ENCODE measurements around the gene UCK2.

Gene UCK2

DNA sequence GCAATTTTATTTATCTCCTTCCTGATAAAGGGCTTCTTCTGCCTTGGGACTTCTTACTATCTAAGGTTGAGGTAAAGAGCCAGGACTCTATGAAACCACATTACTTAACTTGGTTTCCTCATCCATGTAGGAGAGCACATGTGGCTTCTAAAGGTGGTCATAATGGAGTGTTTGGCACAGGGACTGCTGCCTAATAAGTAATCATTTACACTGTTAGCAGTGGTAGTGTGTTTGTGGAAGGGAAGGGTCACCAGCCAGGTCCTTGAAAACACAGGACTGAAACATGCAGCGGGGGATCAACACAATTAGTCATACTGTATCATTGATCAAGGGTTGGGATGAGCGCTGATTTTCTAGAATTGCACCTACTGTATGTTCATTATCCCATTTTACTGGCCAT lies 59.6 kb downstream of the UCK2 start:
- H3K4me3 ChIP-seq (ENCODE audit: control insufficient read depth, low read depth, low read length) = no peak overlapping the region
- no peak for DNase-seq (ENCODE audit: low read depth)
- TF ChIP-seq, protein P1, sequence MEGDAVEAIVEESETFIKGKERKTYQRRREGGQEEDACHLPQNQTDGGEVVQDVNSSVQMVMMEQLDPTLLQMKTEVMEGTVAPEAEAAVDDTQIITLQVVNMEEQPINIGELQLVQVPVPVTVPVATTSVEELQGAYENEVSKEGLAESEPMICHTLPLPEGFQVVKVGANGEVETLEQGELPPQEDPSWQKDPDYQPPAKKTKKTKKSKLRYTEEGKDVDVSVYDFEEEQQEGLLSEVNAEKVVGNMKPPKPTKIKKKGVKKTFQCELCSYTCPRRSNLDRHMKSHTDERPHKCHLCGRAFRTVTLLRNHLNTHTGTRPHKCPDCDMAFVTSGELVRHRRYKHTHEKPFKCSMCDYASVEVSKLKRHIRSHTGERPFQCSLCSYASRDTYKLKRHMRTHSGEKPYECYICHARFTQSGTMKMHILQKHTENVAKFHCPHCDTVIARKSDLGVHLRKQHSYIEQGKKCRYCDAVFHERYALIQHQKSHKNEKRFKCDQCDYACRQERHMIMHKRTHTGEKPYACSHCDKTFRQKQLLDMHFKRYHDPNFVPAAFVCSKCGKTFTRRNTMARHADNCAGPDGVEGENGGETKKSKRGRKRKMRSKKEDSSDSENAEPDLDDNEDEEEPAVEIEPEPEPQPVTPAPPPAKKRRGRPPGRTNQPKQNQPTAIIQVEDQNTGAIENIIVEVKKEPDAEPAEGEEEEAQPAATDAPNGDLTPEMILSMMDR (conservative IDR thresholded peaks at IDR 0.05; ENCODE audit: control insufficient read depth, insufficient read depth, low read depth, low read length) = no peak

GRCh38 chr1:165887877-165888551 lies 60.6 kb downstream of the UCK2 start:
- no peak overlapping the region for H3K4me3 ChIP-seq (ENCODE audit: control insufficient read depth, low read depth, low read length)
- no peak for DNase-seq (ENCODE audit: low read depth)
- TF ChIP-seq, protein P1 (conservative IDR thresholded peaks at IDR 0.05; ENCODE audit: control insufficient read depth, insufficient read depth, low read depth, low read length) = no peak

GRCh38 chr1:165888552-165888920 lies 61.1 kb downstream of the UCK2 start:
- TF ChIP-seq, protein P1 (conservative IDR thresholded peaks at IDR 0.05; ENCODE audit: control insufficient read depth, insufficient read depth, low read depth, low read length) = no peak

GRCh38 chr1:165890684-165891083 lies 63.3 kb downstream of the UCK2 start:
- peak; percentile 28 for DNase-seq (ENCODE audit: low read depth)

More at GRCh38 chr1:165888552-165888920, 61.1 kb downstream of the UCK2 start:
- H3K4me3 ChIP-seq (ENCODE audit: control insufficient read depth, low read depth, low read length) = no peak overlapping the region
- DNase-seq (ENCODE audit: low read depth) = no peak

DNA sequence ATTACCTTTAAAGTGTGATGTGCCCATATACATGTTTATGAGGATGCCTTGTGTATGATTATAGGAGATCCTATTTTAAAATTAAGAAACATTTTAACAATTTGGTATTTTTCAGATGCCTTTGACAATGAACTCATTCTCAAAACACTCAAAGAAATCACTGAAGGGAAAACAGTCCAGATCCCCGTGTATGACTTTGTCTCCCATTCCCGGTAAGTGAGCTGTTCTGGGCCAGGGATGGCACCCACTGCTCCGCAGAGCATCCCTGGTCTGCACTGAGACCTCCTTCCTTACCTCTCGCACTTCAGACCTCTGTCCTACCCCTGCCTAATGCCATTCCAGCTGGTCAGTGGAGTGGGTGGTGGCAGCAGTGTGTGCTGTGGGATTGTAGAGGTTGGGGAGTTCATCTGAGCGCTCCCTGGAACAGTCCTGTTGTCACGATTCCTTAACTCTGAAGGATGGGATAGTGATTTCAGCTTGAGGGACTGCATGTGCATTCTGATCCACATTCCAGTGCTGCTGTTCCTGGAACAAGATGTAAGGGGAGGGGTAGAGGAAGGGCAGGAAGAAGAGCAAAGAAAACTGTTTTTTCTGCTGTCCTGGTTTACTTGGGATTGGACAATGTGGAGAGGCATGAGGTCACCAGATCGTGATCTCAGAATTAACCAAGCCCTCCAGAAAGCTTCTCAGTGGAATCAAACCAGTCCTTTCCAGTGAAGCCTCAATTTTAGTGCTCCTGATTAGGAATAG lies 63.9 kb downstream of the UCK2 start:
- peak; percentile 59 for DNase-seq (ENCODE audit: low read depth)
- TF ChIP-seq, protein P1 (conservative IDR thresholded peaks at IDR 0.05; ENCODE audit: control insufficient read depth, insufficient read depth, low read depth, low read length) = no peak
- no peak overlapping the region for H3K4me3 ChIP-seq (ENCODE audit: control insufficient read depth, low read depth, low read length)

More at GRCh38 chr1:165890684-165891083, 63.3 kb downstream of the UCK2 start:
- H3K4me3 ChIP-seq (ENCODE audit: control insufficient read depth, low read depth, low read length) = no peak overlapping the region
- TF ChIP-seq, protein P1 (conservative IDR thresholded peaks at IDR 0.05; ENCODE audit: control insufficient read depth, insufficient read depth, low read depth, low read length) = no peak

DNA sequence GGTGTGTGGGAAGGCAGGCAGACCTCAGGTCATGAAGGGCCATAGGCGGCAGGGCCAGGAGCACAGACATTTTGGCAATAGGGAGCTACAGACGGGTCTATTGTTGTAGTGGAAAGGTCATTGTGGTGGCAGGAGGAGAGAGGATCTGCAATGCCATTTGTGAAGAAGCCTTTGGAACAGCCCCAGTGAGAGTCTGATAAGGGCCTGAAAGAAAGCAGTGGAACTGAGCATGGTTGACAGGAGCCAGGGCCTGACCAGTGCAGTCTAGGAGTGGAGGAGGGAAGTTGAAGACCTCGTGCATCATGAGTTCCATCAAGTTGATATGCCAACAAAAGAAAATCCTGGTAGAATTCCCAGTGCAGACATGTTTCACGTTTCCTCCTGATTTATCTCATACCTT lies 65.5 kb downstream of the UCK2 start:
- H3K4me3 ChIP-seq (ENCODE audit: control insufficient read depth, low read depth, low read length) = no peak overlapping the region
- TF ChIP-seq, protein P1 (conservative IDR thresholded peaks at IDR 0.05; ENCODE audit: control insufficient read depth, insufficient read depth, low read depth, low read length) = no peak

More for the DNA sequence above, 65.5 kb downstream of the UCK2 start:
- DNase-seq (ENCODE audit: low read depth) = no peak

Data from fibroblast of mammary gland (primary cell).